ENCODE data around the gene HHIP.

- TF ChIP-seq CTCF (IDR thresholded peaks at IDR 0.05; ENCODE audit: low read depth, low read length, missing input control): no peak
- no peak for TF ChIP-seq RAD21 (IDR thresholded peaks at IDR 0.05)
- no peak for TF ChIP-seq JUND (IDR thresholded peaks at IDR 0.05)
- no peak for TF ChIP-seq EGR1 (IDR thresholded peaks at IDR 0.05; ENCODE audit: low read depth in 2 of 2)
- no peak for TF ChIP-seq REST (IDR thresholded peaks at IDR 0.05)
These were observed 40.0 kb downstream of the HHIP start for GRCh38 chr4:144685911-144686310.
